ENCODE results near the gene OTUD7B. TPM values are rescaled to one million over a fixed set of nuclear protein-coding genes. Genes with fewer than 3 reads are reported as not detected.

The OTUD7B gene
- total and polyA plus RNA-seq, 9 of the 15 experiments (the other 6 are each of a cell fraction or from before 2014, with no cell fraction given): 0.96 to 18.8 (median 7.4) TPM

DNA sequence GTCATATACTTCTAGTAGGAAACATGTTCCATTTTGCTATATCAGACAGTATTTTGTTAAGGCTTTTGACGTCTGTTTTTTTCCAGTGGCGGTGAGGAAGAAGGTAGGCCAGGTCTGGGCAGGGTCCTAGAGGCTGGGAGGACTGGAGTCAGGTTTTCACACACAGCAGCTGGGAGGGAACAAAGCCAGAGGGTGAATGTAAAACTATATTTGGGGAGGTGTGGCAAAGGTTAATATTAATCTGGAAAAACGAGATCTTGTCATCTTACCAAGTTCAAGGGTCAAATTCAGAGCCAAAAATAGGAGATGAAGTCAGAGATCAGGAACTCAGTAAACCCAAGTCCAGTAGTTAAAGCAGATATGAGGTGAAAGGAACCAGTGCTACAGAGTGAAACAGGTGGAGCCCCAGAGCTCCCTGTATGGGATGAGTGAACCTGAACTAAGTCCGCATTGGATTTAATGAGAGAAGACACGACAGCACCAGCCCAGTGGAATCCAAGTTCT lies 10.7 kb upstream of the OTUD7B start:
- H3K9ac ChIP-seq (ENCODE audit: insufficient read depth in 1 of 2, low read depth in 2 of 2, low read length in 2 of 2): no peak overlapping the region
- BruUV-seq (replicated peaks): no TSS peak
- H3K27me3 ChIP-seq (ENCODE audit: control insufficient read depth in 2 of 2, insufficient read depth in 2 of 2, low read length in 2 of 2): no peaks in the 10 kb centered on the region
- no peak overlapping the region for H2AFZ ChIP-seq (ENCODE audit: low read depth, low read length)
- no peaks in the 10 kb centered on the region for H3K79me2 ChIP-seq (ENCODE audit: control insufficient read depth, insufficient read depth, low read length)
- intact Hi-C loops (cut with micrococcal nuclease) (no loop called here), in situ Hi-C loops (cut with MboI) (no loop called here)
- H3K4me2 ChIP-seq (ENCODE audit: insufficient read depth, low read length): no peak overlapping the region
- CTCF ChIA-PET (ENCODE audit: low intra/inter-chr PET ratio): no interaction called here
- no peaks in the 10 kb centered on the region; a peak in 1 of 5 replicates for H3K4me1 ChIP-seq (replicated peaks in 1 of 2; ENCODE audit: control insufficient read depth in 2 of 2, insufficient read depth in 2 of 2, low read length in 2 of 2)
- no peak overlapping the region for H3K27ac ChIP-seq (ENCODE audit: extremely low read depth, low read depth, low read length)
- no peaks in the 10 kb centered on the region for H3K36me3 ChIP-seq (ENCODE audit: control insufficient read depth, insufficient read depth, low read length)
- POLR2A ChIA-PET: interaction anchor here (0.6 to 0.7 kb wide), 2 partner anchors 11 to 39 kb away, joined by 3 read pairs; partner anchors contain the start of gene OTUD7B
- H3K9me1 ChIP-seq (ENCODE audit: control insufficient read depth, insufficient read depth, low read length): no peaks in the 10 kb centered on the region
- H4K20me1 ChIP-seq (replicated peaks; ENCODE audit: control insufficient read depth, insufficient read depth, low read length): no peaks in the 10 kb centered on the region
- H3K4me3 ChIP-seq: no peak overlapping the region
- 53% methylated on average over 5 of the region's 5 CpGs for WGBS (ENCODE audit: insufficient coverage, low coverage, missing lambda C conversion rate)
- ATAC-seq (no peak), DNase-seq (ENCODE audit: extremely low read depth in 1 of 4, low spot score in 3 of 4) (no peak), FAIRE-seq (no peak)
- no peaks in the 10 kb centered on the region for H3K9me3 ChIP-seq (replicated peaks; ENCODE audit: control insufficient read depth, insufficient read depth, low read depth, low read length)
- TF ChIP-seq MEF2A (IDR thresholded peaks at IDR 0.05; ENCODE audit: control insufficient read depth, low read depth, low read length) (peak; percentile 82), FOXJ3 (CRISPR knock-in tag; IDR thresholded peaks at IDR 0.05) (no peak), ZKSCAN8 (CRISPR knock-in tag; IDR thresholded peaks at IDR 0.05) (no peak), NR2C2 (CRISPR knock-in tag; IDR thresholded peaks at IDR 0.05) (no peak), NR2C2 (tag; IDR thresholded peaks at IDR 0.05) (peak; percentile 50; the same call in 1 of the 2 replicates), SIN3B (IDR thresholded peaks at IDR 0.05; ENCODE audit: low read depth) (no peak), NFIC (IDR thresholded peaks at IDR 0.05) (no peak), NFRKB (IDR thresholded peaks at IDR 0.05; ENCODE audit: low read depth) (no peak), CREB3 (tag; conservative IDR thresholded peaks at IDR 0.05; ENCODE audit: low read depth) (no peak), NR2C1 (IDR thresholded peaks at IDR 0.05) (peak; percentile 23; the same call in 1 of the 2 replicates), NR2C1 (tag; IDR thresholded peaks at IDR 0.05) (no peak), ZFX (CRISPR knock-in tag; IDR thresholded peaks at IDR 0.05) (no peak), ATF3 (IDR thresholded peaks at IDR 0.05) (no peak), ATF3 (CRISPR knock-in tag; conservative IDR thresholded peaks at IDR 0.05) (no peak), MEF2D (tag; conservative IDR thresholded peaks at IDR 0.05; ENCODE audit: low read depth) (0 out of 2 replicates have a peak, but pooled peaks have one; percentile 22)
- TF ChIP-seq, protein P1, sequence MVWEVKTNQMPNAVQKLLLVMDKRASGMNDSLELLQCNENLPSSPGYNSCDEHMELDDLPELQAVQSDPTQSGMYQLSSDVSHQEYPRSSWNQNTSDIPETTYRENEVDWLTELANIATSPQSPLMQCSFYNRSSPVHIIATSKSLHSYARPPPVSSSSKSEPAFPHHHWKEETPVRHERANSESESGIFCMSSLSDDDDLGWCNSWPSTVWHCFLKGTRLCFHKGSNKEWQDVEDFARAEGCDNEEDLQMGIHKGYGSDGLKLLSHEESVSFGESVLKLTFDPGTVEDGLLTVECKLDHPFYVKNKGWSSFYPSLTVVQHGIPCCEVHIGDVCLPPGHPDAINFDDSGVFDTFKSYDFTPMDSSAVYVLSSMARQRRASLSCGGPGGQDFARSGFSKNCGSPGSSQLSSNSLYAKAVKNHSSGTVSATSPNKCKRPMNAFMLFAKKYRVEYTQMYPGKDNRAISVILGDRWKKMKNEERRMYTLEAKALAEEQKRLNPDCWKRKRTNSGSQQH (CRISPR knock-in tag; IDR thresholded peaks at IDR 0.05): no peak
- TF ChIP-seq, protein P2, sequence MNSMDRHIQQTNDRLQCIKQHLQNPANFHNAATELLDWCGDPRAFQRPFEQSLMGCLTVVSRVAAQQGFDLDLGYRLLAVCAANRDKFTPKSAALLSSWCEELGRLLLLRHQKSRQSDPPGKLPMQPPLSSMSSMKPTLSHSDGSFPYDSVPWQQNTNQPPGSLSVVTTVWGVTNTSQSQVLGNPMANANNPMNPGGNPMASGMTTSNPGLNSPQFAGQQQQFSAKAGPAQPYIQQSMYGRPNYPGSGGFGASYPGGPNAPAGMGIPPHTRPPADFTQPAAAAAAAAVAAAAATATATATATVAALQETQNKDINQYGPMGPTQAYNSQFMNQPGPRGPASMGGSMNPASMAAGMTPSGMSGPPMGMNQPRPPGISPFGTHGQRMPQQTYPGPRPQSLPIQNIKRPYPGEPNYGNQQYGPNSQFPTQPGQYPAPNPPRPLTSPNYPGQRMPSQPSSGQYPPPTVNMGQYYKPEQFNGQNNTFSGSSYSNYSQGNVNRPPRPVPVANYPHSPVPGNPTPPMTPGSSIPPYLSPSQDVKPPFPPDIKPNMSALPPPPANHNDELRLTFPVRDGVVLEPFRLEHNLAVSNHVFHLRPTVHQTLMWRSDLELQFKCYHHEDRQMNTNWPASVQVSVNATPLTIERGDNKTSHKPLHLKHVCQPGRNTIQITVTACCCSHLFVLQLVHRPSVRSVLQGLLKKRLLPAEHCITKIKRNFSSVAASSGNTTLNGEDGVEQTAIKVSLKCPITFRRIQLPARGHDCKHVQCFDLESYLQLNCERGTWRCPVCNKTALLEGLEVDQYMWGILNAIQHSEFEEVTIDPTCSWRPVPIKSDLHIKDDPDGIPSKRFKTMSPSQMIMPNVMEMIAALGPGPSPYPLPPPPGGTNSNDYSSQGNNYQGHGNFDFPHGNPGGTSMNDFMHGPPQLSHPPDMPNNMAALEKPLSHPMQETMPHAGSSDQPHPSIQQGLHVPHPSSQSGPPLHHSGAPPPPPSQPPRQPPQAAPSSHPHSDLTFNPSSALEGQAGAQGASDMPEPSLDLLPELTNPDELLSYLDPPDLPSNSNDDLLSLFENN (IDR thresholded peaks at IDR 0.05; ENCODE audit: low read depth in 2 of 2, low read length in 2 of 2): no peak

Data from K562 (cell line).